SKM-1 treated with dmso at 0.1 percent for 144 hours (cell line): ENCODE data around the gene RAB24.
"Not testable (repeated sequence)": the region's sequence is repeated elsewhere in the genome, so short reads cannot be mapped to it uniquely, and the experiment has no call there.

Source experiments
- DNase-seq: peaks from one replicate; lab custom pipeline; 2025; ENCODE audit not compliant: unreplicated experiment; lab: John Stamatoyannopoulos, UW

Gene RAB24

DNA sequence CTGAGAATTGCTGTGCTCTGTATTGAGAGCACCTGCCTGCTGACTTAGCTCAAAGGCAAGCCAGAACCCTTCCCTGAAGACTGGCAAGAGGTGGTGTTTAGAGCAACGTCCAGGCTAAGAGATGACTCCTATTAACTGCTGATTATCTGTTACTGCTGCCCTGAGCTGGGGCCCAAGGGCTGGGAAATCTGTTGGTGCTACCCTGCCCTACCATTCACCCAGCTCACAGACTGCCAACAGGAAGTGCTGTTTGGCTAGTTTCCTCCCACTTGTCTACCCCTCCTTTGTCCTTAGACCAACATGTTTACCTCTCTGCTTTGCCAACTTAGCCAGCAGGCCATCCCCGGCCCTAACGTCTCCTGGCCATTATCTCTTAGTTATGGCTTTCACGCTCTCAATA lies 6.9 kb downstream of the RAB24 start:
- no peak for DNase-seq

DNA sequence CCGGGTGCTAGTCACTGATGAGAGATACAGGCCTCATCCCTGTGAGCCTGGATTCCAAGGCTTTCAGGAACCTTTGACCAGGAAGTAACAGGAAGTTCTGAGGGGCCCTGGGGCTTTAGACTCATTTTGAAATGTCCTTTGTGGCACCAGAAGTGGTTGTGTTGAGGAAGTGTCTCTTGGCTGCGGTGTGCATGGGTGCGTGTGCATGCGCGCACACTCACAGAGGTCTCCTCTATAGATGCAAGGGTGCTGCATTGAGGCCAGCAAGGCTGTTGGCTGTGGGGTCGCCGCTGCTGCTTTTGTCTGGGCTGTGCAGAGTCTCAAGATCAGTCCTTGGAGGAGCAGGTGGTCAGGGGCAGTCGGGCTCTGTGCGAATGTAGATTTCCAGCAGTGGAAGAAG lies 7.6 kb downstream of the RAB24 start:
- peak; percentile 75 for DNase-seq

DNA sequence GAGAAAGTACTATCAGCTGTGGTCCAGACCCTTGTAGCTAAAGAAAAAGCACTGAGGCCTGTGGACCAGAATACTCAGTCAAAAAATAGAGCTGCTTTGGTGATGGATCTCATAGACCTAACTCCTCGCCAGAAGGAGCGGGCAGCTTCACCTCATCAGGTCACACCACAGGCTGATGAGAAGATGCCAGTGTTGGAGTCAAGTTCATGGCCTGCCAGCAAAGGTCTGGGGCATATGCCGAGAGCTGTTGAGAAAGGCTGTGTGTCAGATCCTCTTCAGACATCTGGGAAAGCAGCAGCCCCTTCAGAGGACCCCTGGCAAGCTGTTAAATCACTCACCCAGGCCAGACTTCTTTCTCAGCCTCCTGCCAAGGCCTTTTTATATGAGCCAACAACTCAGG lies 8.9 kb downstream of the RAB24 start:
- DNase-seq, result no peak

DNA sequence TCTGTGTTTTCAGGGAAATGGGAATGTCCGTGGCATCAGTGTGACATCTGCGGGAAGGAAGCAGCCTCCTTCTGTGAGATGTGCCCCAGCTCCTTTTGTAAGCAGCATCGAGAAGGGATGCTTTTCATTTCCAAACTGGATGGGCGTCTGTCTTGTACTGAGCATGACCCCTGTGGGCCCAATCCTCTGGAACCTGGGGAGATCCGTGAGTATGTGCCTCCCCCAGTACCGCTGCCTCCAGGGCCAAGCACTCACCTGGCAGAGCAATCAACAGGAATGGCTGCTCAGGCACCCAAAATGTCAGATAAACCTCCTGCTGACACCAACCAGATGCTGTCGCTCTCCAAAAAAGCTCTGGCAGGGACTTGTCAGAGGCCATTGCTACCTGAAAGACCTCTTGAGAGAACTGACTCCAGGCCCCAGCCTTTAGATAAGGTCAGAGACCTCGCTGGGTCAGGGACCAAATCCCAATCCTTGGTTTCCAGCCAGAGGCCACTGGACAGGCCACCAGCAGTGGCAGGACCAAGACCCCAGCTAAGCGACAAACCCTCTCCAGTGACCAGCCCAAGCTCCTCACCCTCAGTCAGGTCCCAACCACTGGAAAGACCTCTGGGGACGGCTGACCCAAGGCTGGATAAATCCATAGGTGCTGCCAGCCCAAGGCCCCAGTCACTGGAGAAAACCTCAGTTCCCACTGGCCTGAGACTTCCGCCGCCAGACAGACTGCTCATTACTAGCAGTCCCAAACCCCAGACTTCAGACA lies 9.5 kb downstream of the RAB24 start:
- no peak for DNase-seq

GRCh38 chr5:177291735-177292134 lies 11.8 kb downstream of the RAB24 start:
- DNase-seq, result no peak

DNA sequence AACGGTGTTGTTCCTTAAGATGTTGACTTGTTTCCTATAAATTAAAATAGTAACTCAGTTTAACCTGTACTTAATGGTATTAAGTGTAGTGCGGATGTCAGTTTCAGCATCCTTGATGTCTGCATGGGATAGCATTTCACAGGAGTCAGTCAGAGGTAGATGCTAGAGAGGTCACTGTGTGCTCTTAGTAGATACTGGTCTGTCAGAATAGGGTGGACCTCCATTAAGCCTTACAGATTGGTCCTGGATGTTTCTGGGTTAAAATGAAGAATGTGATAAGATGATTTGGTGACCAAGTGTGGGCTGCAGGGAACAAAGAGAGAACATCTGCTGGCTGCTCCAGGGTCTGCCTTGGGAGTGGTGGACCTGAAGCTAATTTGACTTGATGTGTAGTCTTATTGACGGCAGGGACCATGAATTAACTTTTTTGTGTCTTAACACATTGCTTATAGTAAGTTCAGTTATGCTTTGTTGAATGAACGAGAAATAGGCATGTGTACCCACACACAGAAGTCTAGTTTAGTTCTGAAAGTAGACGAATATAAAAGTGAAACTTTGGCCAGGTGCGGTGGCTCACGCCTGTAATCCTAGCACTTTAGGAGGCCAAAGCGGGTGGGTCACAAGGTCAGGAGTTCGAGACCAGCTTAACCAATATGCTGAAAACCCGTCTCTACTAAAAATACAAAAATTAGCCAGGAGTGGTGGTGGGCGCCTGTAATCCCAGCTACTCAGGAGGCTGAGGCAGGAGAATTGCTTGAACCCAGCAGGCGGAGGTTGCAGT lies 12.5 kb downstream of the RAB24 start:
- no peak for DNase-seq

DNA sequence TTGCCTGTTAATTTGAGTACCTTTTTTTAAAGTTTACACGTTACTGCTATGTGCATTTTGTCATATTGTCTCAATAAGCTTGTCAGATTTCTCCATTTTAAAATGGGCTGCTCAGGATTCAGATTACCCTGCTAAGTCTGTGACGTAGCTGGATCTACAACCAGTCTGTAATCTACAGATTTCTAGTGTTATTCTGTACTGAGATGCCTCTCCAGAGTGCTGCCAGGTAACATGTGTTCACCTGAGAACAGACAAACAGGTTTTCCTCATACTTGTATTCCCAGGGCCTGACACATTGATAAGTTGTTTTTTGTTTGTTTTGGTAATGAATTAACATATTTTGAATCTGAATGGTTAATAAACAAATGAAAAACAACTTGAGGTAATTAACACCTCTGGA lies 15.3 kb downstream of the RAB24 start:
- DNase-seq, result no peak

DNA sequence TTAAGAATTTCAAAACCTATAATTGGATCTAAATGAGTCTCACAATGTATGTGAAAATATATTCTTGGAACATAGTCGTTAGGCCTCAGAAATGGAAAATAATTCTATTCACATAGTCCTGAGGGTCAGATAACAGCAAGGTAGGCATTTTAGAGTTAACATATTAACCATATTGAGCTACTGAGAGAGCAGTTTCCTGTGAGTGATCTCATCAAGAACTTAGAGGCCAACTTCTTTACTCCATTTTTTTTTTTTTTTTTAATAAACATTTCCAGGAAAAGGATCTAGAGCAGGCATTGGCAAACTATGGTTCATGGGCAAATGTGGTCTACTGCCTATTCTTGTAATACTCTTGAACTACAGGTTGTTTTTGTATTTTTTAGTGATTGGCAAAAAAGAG lies 26.6 kb downstream of the RAB24 start:
- no peak for DNase-seq

DNA sequence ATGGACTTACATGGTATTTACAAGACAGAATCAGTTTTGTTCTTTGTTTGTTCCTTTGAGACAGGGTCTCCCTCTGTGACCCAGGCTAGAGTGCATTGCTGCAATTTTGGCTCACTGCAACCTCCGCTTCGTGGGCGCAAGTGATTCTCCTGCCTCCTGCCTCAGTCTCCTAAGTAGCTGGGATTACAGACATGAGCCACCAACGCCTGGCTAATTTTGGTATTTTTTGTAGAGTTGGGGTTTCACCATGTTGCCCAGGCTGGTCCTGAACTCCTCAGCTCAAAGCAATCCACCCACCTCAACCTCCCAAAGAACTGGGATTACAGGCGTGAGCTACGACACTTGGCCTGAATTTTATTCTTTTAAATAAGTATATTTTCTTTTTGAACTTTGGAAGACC lies 27.6 kb downstream of the RAB24 start:
- DNase-seq, result no peak

GRCh38 chr5:177271113-177271512 lies 32.4 kb downstream of the RAB24 start:
- DNase-seq, result no peak

GRCh38 chr5:177270653-177271052 lies 32.9 kb downstream of the RAB24 start:
- no peak for DNase-seq

- DNase-seq, result no peak
Measured at GRCh38 chr5:177269976-177270375, 33.5 kb downstream of the RAB24 start.

- DNase-seq, result no peak
Measured at GRCh38 chr5:177269232-177269895, 34.2 kb downstream of the RAB24 start.

DNA sequence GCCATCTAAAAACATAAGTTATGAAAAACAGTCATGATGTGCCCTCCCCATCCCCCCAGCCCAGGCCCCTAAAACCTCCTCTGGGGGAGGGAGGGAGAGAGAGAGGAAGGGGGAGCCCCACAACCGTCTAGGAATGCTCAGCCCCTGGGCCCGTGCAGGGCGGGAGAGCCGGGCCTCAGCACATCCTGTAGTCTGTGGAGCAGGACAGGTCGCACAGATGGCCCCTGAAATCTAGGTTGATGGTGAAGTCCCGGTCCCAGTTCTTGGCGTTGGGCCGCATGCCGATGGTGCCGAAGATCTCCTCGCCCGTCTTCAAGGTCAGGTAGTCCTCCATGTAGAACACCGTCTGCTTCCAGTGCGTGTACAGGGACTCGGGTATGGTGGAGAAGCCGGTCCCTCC lies 38.1 kb downstream of the RAB24 start:
- DNase-seq, result no peak

DNA sequence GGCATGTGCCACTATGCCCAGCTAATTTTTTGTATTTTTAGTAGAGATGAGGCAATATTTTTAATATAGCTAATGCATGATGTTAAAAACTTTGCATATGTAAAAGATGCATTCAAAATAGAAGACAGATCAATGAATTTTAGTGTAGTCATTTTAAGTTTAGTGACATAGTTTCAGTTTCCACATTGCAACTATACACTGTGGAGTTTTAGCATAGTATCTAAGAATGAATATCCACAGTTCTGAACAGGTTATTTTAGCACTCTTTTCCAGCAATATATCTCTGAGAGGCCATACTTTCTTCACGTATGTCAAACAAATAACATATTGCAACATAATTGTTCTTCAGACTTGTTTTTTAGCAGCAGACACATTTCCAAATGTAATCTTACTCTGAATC lies 39.3 kb downstream of the RAB24 start:
- no peak for DNase-seq

- no peak for DNase-seq
Measured at GRCh38 chr5:177261510-177261909, 42.0 kb downstream of the RAB24 start.

DNA sequence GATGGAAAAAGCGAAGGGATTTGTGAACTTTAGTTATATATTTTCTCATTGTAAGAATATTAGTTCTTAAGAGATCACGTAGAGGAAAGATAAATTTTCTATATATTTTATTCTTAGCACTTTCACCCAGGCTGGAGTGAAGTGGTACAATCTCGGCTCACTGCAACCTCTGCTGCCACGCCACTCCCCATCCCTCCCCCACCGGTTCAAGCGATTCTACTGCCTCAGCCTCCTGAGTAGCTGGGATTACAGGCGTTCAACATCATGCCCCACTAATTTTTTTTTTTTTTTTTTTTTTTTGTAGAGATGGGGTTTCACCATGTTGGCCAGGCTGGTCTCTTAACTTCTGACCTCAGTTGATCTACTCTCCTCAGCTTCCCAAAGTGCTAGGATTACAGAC lies 42.6 kb downstream of the RAB24 start:
- no peak for DNase-seq

- not testable (repeated sequence) for DNase-seq
Measured at GRCh38 chr5:177258711-177259110, 44.8 kb downstream of the RAB24 start.

DNA sequence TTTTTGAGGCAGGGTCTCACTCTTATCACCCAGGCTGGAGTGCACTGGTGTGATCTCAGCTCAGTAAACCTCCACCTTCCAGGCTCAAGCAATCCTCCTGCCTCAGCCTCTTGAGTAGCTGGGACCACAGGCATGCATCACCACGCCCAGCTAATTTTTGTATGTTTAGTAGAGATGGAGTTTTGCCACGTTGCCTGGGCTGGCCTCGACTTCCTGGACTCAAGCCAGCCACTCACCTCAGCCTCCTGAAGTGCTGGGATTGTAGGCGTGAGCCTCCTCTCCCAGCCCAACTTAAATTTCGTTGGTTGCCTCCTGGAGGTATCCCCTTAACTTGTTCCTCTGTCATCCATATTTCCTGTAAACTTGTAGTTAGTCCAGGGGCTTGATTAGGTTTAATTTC lies 47.2 kb downstream of the RAB24 start:
- DNase-seq, result no peak

GRCh38 chr5:177253252-177253651 lies 50.3 kb downstream of the RAB24 start:
- DNase-seq, result no peak
